GM12878 (cell line): ENCODE results near the gene ATXN1. TPM values are rescaled to one million over a fixed set of nuclear protein-coding genes. Genes with fewer than 3 reads are reported as not detected.

Experiments
- BACH1 ChIP-seq: fragments of 450-650 bp; IDR thresholded peaks from 2 replicates; pipeline ENCODE4 v1.6.1; 2017; ENCODE audit warnings: mild to moderate bottlenecking, borderline replicate concordance
- BHLHE40 ChIP-seq, 2 experiments: fragments of 450-650 bp in 1 of 2; IDR thresholded peaks; 2 replicates each; pipeline ENCODE4 v1.6.1; 2011 to 2017; ENCODE audit warnings: low read depth in 2 of 2, borderline replicate concordance in 1 of 2, improper control_type of control experiment in 1 of 2, low read length in 1 of 2, mild to moderate bottlenecking in 1 of 2
- CBX5 ChIP-seq: sonication (generic); IDR thresholded peaks from 2 replicates; pipeline ENCODE4 v1.6.1; 2016; ENCODE audit warnings: low read depth, moderate library complexity, mild to moderate bottlenecking, inconsistent platforms
- CREB1 ChIP-seq: IDR thresholded peaks from 2 replicates; pipeline ENCODE4 v1.6.1; 2012; ENCODE audit warnings: low read depth, mild to moderate bottlenecking, inconsistent platforms
- EED ChIP-seq: sonication (generic); IDR thresholded peaks from 2 replicates; pipeline ENCODE4 v1.6.1; 2016; ENCODE audit warnings: antibody characterized with exemption, low read depth
- EZH2 ChIP-seq: IDR thresholded peaks from 2 replicates; pipeline ENCODE4 v1.6.1; 2012; ENCODE audit warnings: low read depth, mild to moderate bottlenecking, control low read depth, inconsistent platforms, low read length, borderline replicate concordance; ENCODE audit not compliant: control insufficient read depth
- GATAD2B ChIP-seq: fragments of 450-650 bp; conservative IDR thresholded peaks from 2 replicates; pipeline ENCODE4 v1.6.1; 2017; ENCODE audit warnings: low read depth, mild to moderate bottlenecking, moderate library complexity
- IKZF2 ChIP-seq, 2 experiments: fragments of 450-650 bp; IDR thresholded peaks; 2 replicates each; pipeline ENCODE4 v1.6.1; 2017; ENCODE audit warnings: mild to moderate bottlenecking in 2 of 2, moderate library complexity in 2 of 2
- MTA3 ChIP-seq: IDR thresholded peaks from 2 replicates; pipeline ENCODE4 v1.6.1; 2012; ENCODE audit warnings: low read length, inconsistent platforms, borderline replicate concordance
- PBX3 ChIP-seq: IDR thresholded peaks from 2 replicates; pipeline ENCODE4 v1.6.1; 2011; ENCODE audit warnings: mild to moderate bottlenecking, low read depth, low read length, moderate library complexity; ENCODE audit not compliant: insufficient replicate concordance
- POLR2A ChIP-seq: IDR thresholded peaks from 2 replicates; pipeline ENCODE4 v1.6.1; 2011; ENCODE audit warnings: low read depth, mild to moderate bottlenecking, low read length
- POLR2AphosphoS5 ChIP-seq: IDR thresholded peaks from 2 replicates; pipeline ENCODE4 v1.6.1; 2011; ENCODE audit warnings: mild to moderate bottlenecking, low read length, inconsistent platforms
- RUNX3 ChIP-seq: IDR thresholded peaks from 2 replicates; pipeline ENCODE4 v1.6.1; 2012; ENCODE audit warnings: low read length, inconsistent platforms
- SIX5 ChIP-seq: IDR thresholded peaks from 2 replicates; pipeline ENCODE4 v1.6.1; 2011; ENCODE audit warnings: mild to moderate bottlenecking, low read depth, low read length, moderate library complexity; ENCODE audit not compliant: severe bottlenecking
- SMAD5 ChIP-seq: IDR thresholded peaks from 2 replicates; pipeline ENCODE4 v1.6.1; 2016; ENCODE audit warnings: antibody characterized with exemption, low read depth
- SMC3 ChIP-seq: IDR thresholded peaks from 2 replicates; pipeline ENCODE4 v1.6.1; 2011; ENCODE audit warnings: low read length, improper control_type of control experiment, borderline replicate concordance
- SPI1 ChIP-seq: IDR thresholded peaks from 2 replicates; pipeline ENCODE4 v1.6.1; 2011; ENCODE audit warnings: low read depth, mild to moderate bottlenecking, low read length, moderate library complexity, borderline replicate concordance; ENCODE audit not compliant: insufficient read depth
- TARDBP ChIP-seq: IDR thresholded peaks from 2 replicates; pipeline ENCODE4 v1.6.1; 2016; ENCODE audit warnings: borderline replicate concordance
- YY1 ChIP-seq: IDR thresholded peaks from 2 replicates; pipeline ENCODE4 v1.6.1; 2011; ENCODE audit warnings: low read depth, mild to moderate bottlenecking, low read length
- ZNF24 ChIP-seq: fragments of 450-650 bp; IDR thresholded peaks from 2 replicates; pipeline ENCODE4 v1.6.1; 2017; ENCODE audit warnings: antibody characterized with exemption, mild to moderate bottlenecking
- ZNF592 ChIP-seq: fragments of 450-650 bp; IDR thresholded peaks from 2 replicates; pipeline ENCODE4 v1.6.1; 2017; ENCODE audit warnings: mild to moderate bottlenecking, moderate library complexity
- polyA plus RNA-seq, 11 experiments: library from polyadenylated mRNA; depleted of rRNA in 4 of 11; unstranded in 6 of 11; stranded (reverse) in 5 of 11; fragments of >200 nt; fragmentation: Nextera tagmentation in 4 of 11; fragmentation: Illumina TruSeq in 1 of 11; extraction: Ambion mirVana in 4 of 11; extraction: Trizol in 1 of 11; gene quantifications; 1 replicate in 1 of 11; 2 replicates in 10 of 11; pipeline versions ENCODE4 v1.2.1 to v1.2.3, GENCODE V29; 2011 to 2016; ENCODE audit warnings: inconsistent platforms in 2 of 11, missing spikeins in 2 of 11, low read depth in 1 of 11
- total RNA-seq, 4 experiments: library from RNA; depleted of rRNA in 3 of 4; stranded (reverse); fragments of >200 nt in 3 of 4; fragmentation: Illumina TruSeq in 1 of 4; extraction: Trizol in 1 of 4; gene quantifications; 2 replicates each; pipeline versions ENCODE4 v1.2.1 to v1.2.3, GENCODE V29; 2013 to 2021

ATXN1 gene
- total and polyA plus RNA-seq, 10 of the 15 experiments (the other 5 are each of a cell fraction or from before 2014, with no cell fraction given), result 12.2 to 51.2 (median 20.5) TPM

- TF ChIP-seq SMAD5 (peak; percentile 43; the same call in 1 of the 2 replicates), SMC3 (0 out of 2 replicates have a peak, but pooled peaks have one; percentile 2), POLR2AphosphoS5 (peak; percentile 35; the same call in 1 of the 2 replicates), POLR2A (no peak), EED (peak; percentile 98), MTA3 (peak; percentile 29; the same call in 1 of the 2 replicates), BACH1 (peak; percentile 49; the same call in 1 of the 2 replicates), ZNF24 (0 out of 2 replicates have a peak, but pooled peaks have one; percentile 21), SIX5 (no peak), EZH2 (no peak), IKZF2 (IDR thresholded peaks at IDR 0.05) (peak; percentile 96), YY1 (peak; percentile 66; the same call in 1 of the 2 replicates), SPI1 (peak; percentile 96), CREB1 (0 out of 2 replicates have a peak, but pooled peaks have one; percentile 32), CBX5 (no peak), GATAD2B (peak; percentile 55; the same call in 1 of the 2 replicates), TARDBP (peak; percentile 37; the same call in 1 of the 2 replicates), ZNF592 (no peak), BHLHE40 (IDR thresholded peaks at IDR 0.05; ENCODE audit: borderline replicate concordance in 1 of 2, low read depth in 2 of 2, low read length in 1 of 2) (peak; percentile 35 to 36; a peak in 1 of 4 replicates), PBX3 (no peak), RUNX3 (peak; percentile 91)
Measured at GRCh38 chr6:16494793-16495192, 266.5 kb downstream of the ATXN1 start (continued).
